Spleen (tissue), 11 donors: ENCODE data around the gene CD164. TPM values are rescaled to one million over a fixed set of nuclear protein-coding genes. Genes with fewer than 3 reads are reported as not detected.
"Not testable (repeated sequence)": the region's sequence is repeated elsewhere in the genome, so short reads cannot be mapped to it uniquely, and the experiment has no call there.

ENCODE experiments used
- DNase-seq: peaks from one replicate; pipeline ENCODE4 v3.0.0-alpha.2; 2020
- H3K27ac ChIP-seq, 8 donors: fragments of 200-600 bp; sonication (generic) in 7 of 8; 1 replicate in 4 of 8; 2 replicates in 4 of 8; pipeline versions ENCODE4 v1.5.0 to v1.8.0; 2016 to 2021; ENCODE audit warnings: inconsistent platforms in 4 of 8, mild to moderate bottlenecking in 4 of 8, moderate library complexity in 1 of 8
- H3K27me3 ChIP-seq, 7 donors: fragments of 200-600 bp; sonication (generic) in 6 of 7; replicated peaks in 1 of 7; 1 replicate in 4 of 7; 2 replicates in 3 of 7; pipeline versions ENCODE4 v1.5.0 to v1.8.0; 2016 to 2021; ENCODE audit warnings: inconsistent platforms in 3 of 7, mild to moderate bottlenecking in 1 of 7
- H3K36me3 ChIP-seq, 6 donors: fragments of 200-600 bp; sonication (generic) in 5 of 6; 1 replicate in 4 of 6; 2 replicates in 2 of 6; pipeline versions ENCODE4 v1.5.0 to v1.8.0; 2016 to 2021; ENCODE audit warnings: inconsistent platforms in 2 of 6
- H3K4me1 ChIP-seq, 6 donors: fragments of 200-600 bp; sonication (generic) in 5 of 6; 1 replicate in 3 of 6; 2 replicates in 3 of 6; pipeline versions ENCODE4 v1.5.0 to v1.8.0; 2016 to 2021; ENCODE audit warnings: inconsistent platforms in 3 of 6
- H3K4me3 ChIP-seq, 8 donors: fragments of 200-600 bp; sonication (generic) in 7 of 8; 1 replicate in 4 of 8; 2 replicates in 4 of 8; pipeline versions ENCODE4 v1.5.0 to v1.8.0; 2016 to 2021; ENCODE audit warnings: inconsistent platforms in 4 of 8, mild to moderate bottlenecking in 4 of 8, moderate library complexity in 2 of 8
- H3K9me3 ChIP-seq, 8 donors: fragments of 200-600 bp; sonication (generic) in 7 of 8; 1 replicate in 4 of 8; 2 replicates in 4 of 8; pipeline versions ENCODE4 v1.5.0 to v1.8.0; 2016 to 2021; ENCODE audit warnings: inconsistent platforms in 4 of 8
- POLR2A ChIP-seq, 3 donors: fragments of 450-650 bp; IDR thresholded peaks; one replicate each; pipeline ENCODE4 v1.5.1; 2017; ENCODE audit warnings: antibody characterized with exemption in 3 of 3, mild to moderate bottlenecking in 1 of 3
- POLR2AphosphoS5 ChIP-seq, 3 donors: sonication (generic); formaldehyde crosslinking; IDR thresholded peaks; one replicate each; pipeline ENCODE4 v1.5.1; 2017; ENCODE audit warnings: antibody characterized with exemption in 3 of 3
- WGBS, 5 donors: extraction: QIAGEN DNeasy Blood & Tissue Kit in 3 of 5; methylation state at CpG; one replicate each; pipeline versions ENCODE4 v1.1.5 to v1.1.7; 2013 to 2018; 5-methylcytosine and 5-hydroxymethylcytosine counted together
- intact Hi-C: fragments of 100-400 bp; cut with DNase I; formaldehyde crosslinking; loops from one replicate; pipeline ENCODE4 v1.15.0; 2023; ENCODE audit warnings: low total_unique reads
- polyA plus RNA-seq, 3 donors: library from polyadenylated mRNA; stranded (reverse); fragments of 200-250 nt; gene quantifications; one replicate each; pipeline ENCODE4 v1.2.1, GENCODE V29; 2013
- total RNA-seq, 7 donors: library from RNA; depleted of rRNA in 3 of 7; stranded (reverse); fragments of >200 nt in 3 of 7; fragmentation: NEBNext Ultra II Directional in 4 of 7; extraction: Animal tissue kit (Norgen Biotek cat#: 25700) in 4 of 7; gene quantifications; one replicate each; pipeline versions ENCODE4 v1.1.0 to v1.2.1, GENCODE V29; 2016 to 2021
- TF ChIP-seq, protein P1 (sequence below), 11 experiments: fragments of 200-600 bp in 7 of 11; fragments of 450-650 bp in 4 of 11; sonication (generic) in 4 of 11; IDR thresholded peaks in 8 of 11; conservative IDR thresholded peaks in 3 of 11; 1 replicate in 7 of 11; 2 replicates in 4 of 11; pipeline versions ENCODE4 v1.4.0 to v1.8.0; 2016 to 2021; ENCODE audit warnings: antibody characterized with exemption in 11 of 11, inconsistent platforms in 4 of 11, mild to moderate bottlenecking in 1 of 11
- donor health status: healthy with polysubstance abuse.
- donor health status: DM: no; HTN: no; CAD: no; lungs with moderate emphysema.
- donor health status: DM: no; HTN: no; CAD: no.
- donor health status: Bipolar disorder and iron deficiency.
- donor health status: healthy.
- donor health status: DM: no; HTN: no; CAD: no.
- donor health status: DM: yes; HTN: yes; CAD: no.

The CD164 gene
- total and polyA plus RNA-seq, 10 donors, result 79.4 to 249 (median 210) TPM

DNA sequence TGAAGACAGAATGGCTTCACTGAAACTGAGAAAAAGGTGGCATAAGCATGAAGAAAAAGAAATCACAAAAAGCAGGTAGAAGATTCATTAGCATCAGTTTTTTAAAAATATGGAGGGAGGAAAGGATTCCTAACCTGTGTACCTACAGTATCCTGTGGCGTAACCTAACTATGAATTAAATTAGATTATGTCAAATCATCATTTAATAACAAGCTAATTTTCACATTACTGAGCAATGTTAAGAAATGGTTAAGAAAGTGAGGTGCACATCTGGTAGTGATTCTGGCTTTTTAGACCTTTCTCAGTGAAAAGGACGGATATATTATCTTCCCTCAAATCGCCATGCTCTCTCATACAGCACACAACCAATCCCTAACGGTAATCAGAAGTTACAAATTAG is 12.5 kb downstream of the CD164 start:
- Histone ChIP-seq H3K4me3 (no peak overlapping the region), H3K36me3 (peaks cover 0 to 100% (median 78%) of the 10 kb centered on the region in 6 donors), H3K27me3 (no peaks in the 10 kb centered on the region), H3K4me1 (peaks cover 4 to 71% (median 33%) of the 10 kb centered on the region in 6 donors), H3K9me3 (peaks cover 0 to 3% (median 0%) of the 10 kb centered on the region in 8 donors), H3K27ac (no peak overlapping the region)
- 85 to 95% (median 89%) methylated on average over 4 of the region's 4 CpGs for WGBS, 5 donors
- TF ChIP-seq, protein P1, sequence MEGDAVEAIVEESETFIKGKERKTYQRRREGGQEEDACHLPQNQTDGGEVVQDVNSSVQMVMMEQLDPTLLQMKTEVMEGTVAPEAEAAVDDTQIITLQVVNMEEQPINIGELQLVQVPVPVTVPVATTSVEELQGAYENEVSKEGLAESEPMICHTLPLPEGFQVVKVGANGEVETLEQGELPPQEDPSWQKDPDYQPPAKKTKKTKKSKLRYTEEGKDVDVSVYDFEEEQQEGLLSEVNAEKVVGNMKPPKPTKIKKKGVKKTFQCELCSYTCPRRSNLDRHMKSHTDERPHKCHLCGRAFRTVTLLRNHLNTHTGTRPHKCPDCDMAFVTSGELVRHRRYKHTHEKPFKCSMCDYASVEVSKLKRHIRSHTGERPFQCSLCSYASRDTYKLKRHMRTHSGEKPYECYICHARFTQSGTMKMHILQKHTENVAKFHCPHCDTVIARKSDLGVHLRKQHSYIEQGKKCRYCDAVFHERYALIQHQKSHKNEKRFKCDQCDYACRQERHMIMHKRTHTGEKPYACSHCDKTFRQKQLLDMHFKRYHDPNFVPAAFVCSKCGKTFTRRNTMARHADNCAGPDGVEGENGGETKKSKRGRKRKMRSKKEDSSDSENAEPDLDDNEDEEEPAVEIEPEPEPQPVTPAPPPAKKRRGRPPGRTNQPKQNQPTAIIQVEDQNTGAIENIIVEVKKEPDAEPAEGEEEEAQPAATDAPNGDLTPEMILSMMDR (IDR thresholded peaks at IDR 0.05 in 8 of 11, conservative IDR thresholded peaks at IDR 0.05 in 3 of 11), result no peak
- TF ChIP-seq POLR2A (IDR thresholded peaks at IDR 0.05) (no peak), POLR2AphosphoS5 (IDR thresholded peaks at IDR 0.05) (no peak)
- intact Hi-C loops, result no loop called here
- DNase-seq, result no peak

DNA sequence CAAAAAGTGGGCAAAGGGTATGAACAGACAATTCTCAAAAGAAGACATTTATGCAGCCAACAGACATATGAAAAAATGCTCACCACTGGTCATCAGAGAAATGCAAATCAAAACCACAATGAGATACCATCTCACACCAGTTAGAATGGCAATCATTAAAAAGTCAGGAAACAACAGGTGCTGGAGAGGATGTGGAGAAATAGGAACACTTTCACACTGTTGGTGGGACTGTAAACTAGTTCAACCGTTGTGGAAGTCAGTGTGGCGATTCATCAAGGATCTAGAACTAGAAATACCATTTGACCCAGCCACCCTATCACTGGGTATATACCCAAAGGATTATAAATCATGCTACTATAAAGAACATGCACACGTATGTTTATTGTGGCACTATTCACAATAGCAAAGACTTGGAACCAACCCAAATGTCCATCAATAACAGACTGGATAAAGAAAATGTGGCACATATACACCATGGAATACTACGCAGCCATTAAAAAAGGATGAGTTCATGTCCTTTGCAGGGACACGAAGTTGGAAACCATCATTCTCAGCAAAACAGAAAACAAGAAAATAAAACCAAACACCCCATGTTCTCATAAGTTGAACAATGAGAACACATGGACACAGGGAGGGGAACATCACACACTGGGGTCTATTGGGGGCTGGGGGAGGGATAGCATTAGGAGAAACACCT is 17.7 kb downstream of the CD164 start:
- WGBS, 5 donors, result 76 to 85% (median 80%) methylated on average over 5 of the region's 5 CpGs
- intact Hi-C loops, result not testable (repeated sequence)
- peaks cover 0 to 100% (median 79%) of the 10 kb centered on the region in 6 donors for H3K36me3 ChIP-seq

DNA sequence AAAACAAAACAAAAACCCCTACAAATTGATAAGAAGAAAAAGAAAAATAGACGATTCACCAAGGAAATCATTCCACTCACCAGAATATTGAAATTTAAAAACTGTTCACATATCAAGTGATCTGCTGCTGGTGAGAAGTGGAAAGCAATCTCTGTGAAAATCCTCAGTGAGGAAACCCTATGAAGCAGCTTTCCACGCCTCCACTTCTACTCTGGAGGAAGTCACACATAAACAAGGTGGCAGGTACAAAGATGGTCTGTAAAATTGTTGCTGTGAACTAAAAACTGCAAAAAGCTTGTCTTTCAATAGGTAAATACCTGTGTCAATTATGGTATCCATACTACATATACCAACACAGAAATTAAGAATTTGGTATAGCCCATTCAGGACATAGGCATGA is 18.5 kb downstream of the CD164 start:
- WGBS, 5 donors, result 89 to 96% (median 93%) methylated on average over 2 of the region's 2 CpGs
- Histone ChIP-seq H3K27ac (no peak overlapping the region), H3K9me3 (peaks cover 0 to 6% (median 0%) of the 10 kb centered on the region in 8 donors), H3K4me1 (peaks cover 0 to 22% (median 0%) of the 10 kb centered on the region in 6 donors), H3K27me3 (no peaks in the 10 kb centered on the region), H3K4me3 (no peak overlapping the region), H3K36me3 (peaks cover 0 to 100% (median 77%) of the 10 kb centered on the region in 6 donors)
- TF ChIP-seq, protein P1 (IDR thresholded peaks at IDR 0.05 in 8 of 11, conservative IDR thresholded peaks at IDR 0.05 in 3 of 11), result no peak
- TF ChIP-seq POLR2A (IDR thresholded peaks at IDR 0.05) (no peak), POLR2AphosphoS5 (IDR thresholded peaks at IDR 0.05) (no peak)
- DNase-seq, result no peak
- intact Hi-C loops, result no loop called here

More for the DNA sequence above, 17.7 kb downstream of the CD164 start:
- H3K9me3 ChIP-seq, H3K27me3 ChIP-seq, H3K27ac ChIP-seq, DNase-seq, H3K4me3 ChIP-seq: not testable (repeated sequence)
- H3K4me1 ChIP-seq, result peaks cover 0 to 25% (median 0%) of the 10 kb centered on the region in 6 donors

DNA sequence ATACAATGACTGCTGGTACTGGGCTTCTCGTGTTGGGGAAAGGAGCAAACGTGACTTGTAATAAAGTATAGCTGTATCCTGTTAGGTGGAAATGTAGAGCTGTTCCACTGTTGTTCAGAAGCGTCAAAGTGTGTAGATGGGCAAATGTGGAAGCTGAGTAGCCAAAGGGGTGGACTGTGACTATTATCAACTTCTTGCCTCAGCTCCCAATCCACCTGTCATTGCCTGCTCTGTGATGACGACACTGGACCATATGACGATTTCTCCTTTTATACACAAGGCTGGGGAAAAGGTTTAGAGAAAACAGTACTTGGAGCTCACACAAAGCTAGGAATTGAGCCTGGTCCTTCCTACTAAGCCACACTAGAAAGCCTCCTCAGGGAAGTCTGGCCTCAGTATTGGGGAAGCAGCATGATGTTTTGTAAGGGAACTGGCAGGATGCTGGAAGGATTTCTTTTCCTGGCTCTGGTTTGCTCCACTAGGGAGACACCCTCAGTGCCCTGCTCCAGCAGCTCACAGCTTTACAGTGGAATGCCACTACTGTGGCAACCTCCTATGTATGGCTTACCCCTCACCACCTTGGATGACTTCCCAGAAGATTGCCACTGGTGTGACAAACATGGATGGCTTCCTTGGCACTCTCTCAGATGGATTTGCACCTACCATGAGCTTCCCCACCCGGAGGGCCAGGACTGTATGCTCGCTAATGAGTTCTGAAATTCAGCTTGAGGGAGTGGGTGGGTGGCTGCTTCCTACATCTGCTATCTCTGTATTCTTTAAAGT is 20.0 kb downstream of the CD164 start:
- no peak for DNase-seq
- no peak overlapping the region for H3K27ac ChIP-seq
- H3K4me1 ChIP-seq, result peaks cover 0 to 15% (median 0%) of the 10 kb centered on the region in 6 donors
- intact Hi-C loops, result no loop called here
- peaks cover 0 to 6% (median under 1%) of the 10 kb centered on the region in 8 donors for H3K9me3 ChIP-seq
- TF ChIP-seq POLR2AphosphoS5 (IDR thresholded peaks at IDR 0.05), result peak in 1 of 3 donors; percentile 12
- TF ChIP-seq, protein P1 (IDR thresholded peaks at IDR 0.05 in 8 of 11, conservative IDR thresholded peaks at IDR 0.05 in 3 of 11), result no peak
- peaks cover 0 to 100% (median 69%) of the 10 kb centered on the region in 6 donors for H3K36me3 ChIP-seq
- H3K4me3 ChIP-seq, result no peak overlapping the region
- WGBS, 5 donors, result 93 to 99% (median 97%) methylated on average over 7 of the region's 7 CpGs
- no peaks in the 10 kb centered on the region for H3K27me3 ChIP-seq
